ENCODE data around the gene PDGFB. TPM values are rescaled to one million over a fixed set of nuclear protein-coding genes. Genes with fewer than 3 reads are reported as not detected.

The PDGFB gene
- total RNA-seq, 1 experiment from 2014 or later: 78.0 TPM

- in situ Hi-C loops (cut with HindIII; ENCODE audit: low pct_unique_long_range_greater_than_20kb, low sequenced_read_pairs): no loop called here
- Histone ChIP-seq H3K4me3 (ENCODE audit: low read depth in 2 of 2, low read length in 2 of 2) (no peak overlapping the region), H3K27me3 (ENCODE audit: control insufficient read depth, insufficient read depth, low read length) (no peaks in the 10 kb centered on the region), H3K36me3 (ENCODE audit: control insufficient read depth, insufficient read depth, low read length) (no peaks in the 10 kb centered on the region), H3K27ac (ENCODE audit: low read length) (no peak overlapping the region), H3K4me1 (ENCODE audit: control insufficient read depth, insufficient read depth, low read length) (0 out of 2 replicates have a peak, but pooled peaks cover 2% of the 10 kb centered on the region), H3K9me3 (ENCODE audit: control insufficient read depth, insufficient read depth, low read depth, low read length) (no peaks in the 10 kb centered on the region)
- DNase-seq (ENCODE audit: low read depth, low spot score) (no peak), ATAC-seq (no peak)
- CTCF ChIA-PET: no interaction called here
- POLR2A ChIA-PET: no interaction called here
- no TSS peak for BruUV-seq (replicated peaks)
- intact Hi-C loops (cut with micrococcal nuclease; ENCODE audit: unreplicated experiment): no loop called here
- no peak for TF ChIP-seq CTCF (IDR thresholded peaks at IDR 0.05)
- no peak for TF ChIP-seq REST (IDR thresholded peaks at IDR 0.05; ENCODE audit: insufficient read depth in 1 of 2, low read depth in 2 of 2, low read length in 1 of 2)
- TF ChIP-seq POLR2AphosphoS5 (IDR thresholded peaks at IDR 0.05; ENCODE audit: low read depth, low read length): no peak
- no peak for TF ChIP-seq SIN3A (IDR thresholded peaks at IDR 0.05; ENCODE audit: borderline replicate concordance, insufficient read depth, low read depth, low read length)
- TF ChIP-seq TCF7L2 (IDR thresholded peaks at IDR 0.05; ENCODE audit: low read depth, low read length): no peak
These were observed 23.2 kb upstream of the PDGFB start for GRCh38 chr22:39267974-39268373.

- 0 out of 2 replicates have a peak, but pooled peaks cover 2% of the 10 kb centered on the region for H3K4me1 ChIP-seq (ENCODE audit: control insufficient read depth, insufficient read depth, low read length)
- H3K27ac ChIP-seq (ENCODE audit: low read length): no peak overlapping the region
- H3K9me3 ChIP-seq (ENCODE audit: control insufficient read depth, insufficient read depth, low read depth, low read length): no peaks in the 10 kb centered on the region
- CTCF ChIA-PET: no interaction called here
- no peak for TF ChIP-seq CTCF (IDR thresholded peaks at IDR 0.05)
- no peak for TF ChIP-seq SIN3A (IDR thresholded peaks at IDR 0.05; ENCODE audit: borderline replicate concordance, insufficient read depth, low read depth, low read length)
- no peak for TF ChIP-seq REST (IDR thresholded peaks at IDR 0.05; ENCODE audit: insufficient read depth in 1 of 2, low read depth in 2 of 2, low read length in 1 of 2)
- TF ChIP-seq TCF7L2 (IDR thresholded peaks at IDR 0.05; ENCODE audit: low read depth, low read length): no peak
- TF ChIP-seq POLR2AphosphoS5 (IDR thresholded peaks at IDR 0.05; ENCODE audit: low read depth, low read length): no peak
- no peaks in the 10 kb centered on the region for H3K36me3 ChIP-seq (ENCODE audit: control insufficient read depth, insufficient read depth, low read length)
- POLR2A ChIA-PET: no interaction called here
- ATAC-seq (no peak), DNase-seq (ENCODE audit: low read depth, low spot score) (no peak)
- intact Hi-C loops (cut with micrococcal nuclease; ENCODE audit: unreplicated experiment) (no loop called here), in situ Hi-C loops (cut with HindIII; ENCODE audit: low pct_unique_long_range_greater_than_20kb, low sequenced_read_pairs) (no loop called here)
- H3K27me3 ChIP-seq (ENCODE audit: control insufficient read depth, insufficient read depth, low read length): no peaks in the 10 kb centered on the region
- BruUV-seq (replicated peaks): no TSS peak
- H3K4me3 ChIP-seq (ENCODE audit: low read depth in 2 of 2, low read length in 2 of 2): no peak overlapping the region
These were observed 21.7 kb upstream of the PDGFB start for GRCh38 chr22:39266398-39267030.
